ENCODE data around the gene MECP2.

MECP2 gene

GRCh38 chrX:154059231-154059630 lies 38.3 kb downstream of the MECP2 start:
- DNase-seq = no peak

- no peak for DNase-seq
Observed at GRCh38 chrX:154058214-154058997, 39.1 kb downstream of the MECP2 start.

DNA sequence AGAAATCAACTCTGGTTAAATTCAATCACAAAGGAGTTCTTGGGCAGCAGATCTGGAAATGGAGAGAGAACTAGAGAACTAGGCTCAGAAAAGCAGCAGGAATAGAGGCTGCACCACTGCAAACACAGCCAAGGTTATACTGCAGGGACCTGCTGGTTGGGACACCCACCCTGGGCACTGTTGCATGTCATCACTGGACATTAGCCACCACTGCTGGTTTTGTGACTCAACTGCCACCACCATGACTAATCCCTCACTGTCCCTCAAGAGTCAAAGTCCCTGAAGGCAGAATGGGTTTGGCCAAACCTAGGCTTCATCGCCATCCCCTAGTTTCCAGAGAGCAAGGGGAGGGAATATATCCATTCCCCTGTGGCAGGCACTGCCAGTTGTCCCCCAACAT lies 39.7 kb downstream of the MECP2 start:
- no peak for DNase-seq

GRCh38 chrX:154056770-154057241 lies 40.7 kb downstream of the MECP2 start:
- DNase-seq = no peak

GRCh38 chrX:154051201-154051810 lies 46.2 kb downstream of the MECP2 start:
- DNase-seq = peak; percentile 74

- no peak for DNase-seq
Observed at GRCh38 chrX:154050113-154050495, 47.4 kb downstream of the MECP2 start.

DNA sequence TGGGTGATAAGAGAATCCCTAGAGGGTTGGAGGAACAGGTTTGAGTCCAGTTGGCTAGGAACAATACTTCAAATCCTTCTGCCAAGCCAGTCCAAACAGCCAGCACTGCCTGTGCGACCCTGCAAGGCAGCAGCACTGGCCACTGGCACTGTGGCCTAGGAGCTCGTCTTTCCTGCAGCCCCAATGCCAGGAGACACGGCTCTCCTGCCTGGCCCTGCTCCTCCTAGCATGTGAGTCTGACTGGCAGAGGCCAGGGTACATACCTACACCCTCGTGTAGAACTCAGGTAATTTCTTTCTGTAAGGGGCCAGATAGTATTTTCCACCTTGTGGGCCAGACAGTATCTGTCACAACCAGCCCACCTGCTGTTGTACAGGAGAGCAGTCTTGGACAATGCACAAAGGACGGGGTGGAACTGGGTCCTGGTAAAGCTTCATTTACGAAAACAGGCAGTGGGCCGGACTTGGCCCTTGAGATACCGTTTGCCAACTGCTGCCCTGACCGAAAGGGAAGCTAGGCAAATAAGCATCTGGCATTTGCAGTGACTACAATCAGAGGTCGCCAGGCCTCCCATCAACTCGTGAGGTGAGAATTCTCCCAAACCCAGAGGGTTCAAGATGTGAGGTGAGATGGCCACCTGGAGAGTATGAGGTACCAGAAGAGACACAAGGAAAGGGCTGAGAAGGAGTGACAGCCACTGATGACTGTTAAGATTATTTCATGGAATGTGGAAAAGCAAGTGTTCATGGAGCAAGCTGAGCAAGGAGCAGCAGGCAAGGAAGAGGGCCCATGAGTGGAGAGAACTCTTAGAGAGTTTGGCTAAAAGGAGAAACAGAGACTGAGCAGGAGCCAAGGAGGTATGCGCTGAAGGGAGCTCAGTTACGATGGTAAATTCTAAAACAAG lies 48.1 kb downstream of the MECP2 start:
- no peak for DNase-seq

GRCh38 chrX:154048398-154048797 lies 49.1 kb downstream of the MECP2 start:
- DNase-seq = no peak

- no peak for DNase-seq
Observed at GRCh38 chrX:154046940-154047610, 50.4 kb downstream of the MECP2 start.

GRCh38 chrX:154046031-154046781 lies 51.3 kb downstream of the MECP2 start:
- no peak for DNase-seq

DNA sequence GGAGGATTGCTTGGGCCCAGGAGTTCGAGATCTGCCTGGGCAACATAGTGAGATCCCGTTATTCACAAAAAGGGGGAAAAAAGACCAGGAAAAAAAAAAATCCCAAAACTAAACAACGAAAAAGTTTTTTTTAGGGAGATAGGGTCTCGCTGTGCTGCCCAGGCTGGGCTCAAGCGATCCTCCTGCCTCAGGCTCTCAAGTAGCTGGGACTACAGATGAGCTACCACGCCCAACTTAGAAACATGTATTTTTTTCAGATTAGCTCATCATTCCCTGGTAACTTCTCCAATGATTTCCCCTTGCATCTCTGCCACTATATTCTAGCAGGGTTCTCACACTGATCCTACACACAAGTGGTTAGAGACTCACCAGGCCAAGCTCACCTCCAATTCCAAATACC lies 53.4 kb downstream of the MECP2 start:
- no peak for DNase-seq

- DNase-seq = no peak
Observed at GRCh38 chrX:154043003-154043763, 54.3 kb downstream of the MECP2 start.

DNA sequence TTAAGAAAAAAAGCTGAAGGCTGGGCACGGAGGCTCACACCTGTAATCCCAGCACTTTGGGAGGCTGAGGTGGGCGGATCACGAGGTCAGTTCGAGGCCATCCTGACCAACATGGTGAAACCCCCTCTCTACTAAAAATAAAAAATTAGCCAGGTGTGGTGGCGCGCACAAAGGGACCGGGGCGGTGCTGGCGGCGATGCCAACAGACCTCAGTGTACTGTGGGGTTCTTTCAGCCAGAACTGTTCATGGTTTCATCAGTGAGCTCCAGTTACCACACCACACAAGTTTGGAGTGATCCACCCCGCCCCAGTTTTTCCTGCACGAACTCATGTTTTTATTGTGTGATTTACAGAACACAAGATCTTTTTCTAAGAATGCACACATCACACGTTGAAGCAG lies 56.7 kb downstream of the MECP2 start:
- no peak for DNase-seq

DNA sequence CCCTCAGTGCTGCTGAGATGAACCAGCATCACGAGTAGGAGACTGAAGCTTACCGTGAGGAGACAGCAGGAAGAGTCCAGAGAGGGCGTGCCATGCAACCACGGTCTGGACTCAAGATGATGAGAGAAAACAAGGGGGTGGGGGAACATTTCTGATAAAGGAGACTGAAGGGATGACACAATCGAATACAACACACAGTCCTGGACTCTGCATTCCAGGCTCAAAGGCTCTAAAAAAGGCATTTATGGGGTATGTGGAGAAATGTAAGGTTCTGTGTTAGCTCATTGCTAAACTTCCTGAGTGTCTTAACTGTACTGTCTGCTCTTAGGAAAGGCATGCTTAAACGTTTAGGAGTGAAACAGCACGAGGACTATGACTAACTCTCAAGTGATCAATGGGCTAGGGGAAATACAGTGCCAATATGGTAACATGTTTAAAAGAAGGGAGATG lies 57.2 kb downstream of the MECP2 start:
- no peak for DNase-seq

DNA sequence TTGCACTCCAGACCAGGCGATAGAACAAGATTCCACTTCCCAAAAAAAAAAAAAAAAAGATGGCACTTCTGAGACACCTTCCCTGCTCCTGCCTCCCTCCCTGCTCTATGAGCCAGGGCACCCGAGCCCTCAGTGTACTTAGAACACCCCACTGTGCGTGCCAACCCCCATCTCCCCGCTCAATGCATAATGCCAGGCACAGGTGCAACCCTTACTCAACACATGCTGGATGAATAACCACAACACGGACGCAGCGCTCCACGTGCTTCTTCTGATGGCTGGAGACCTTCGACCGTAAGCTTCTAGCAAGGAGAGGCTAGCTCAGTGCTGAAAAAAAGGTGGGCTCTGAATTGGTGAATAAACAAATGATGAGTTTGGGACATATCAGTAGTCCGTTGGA lies 57.9 kb downstream of the MECP2 start:
- no peak for DNase-seq

DNA sequence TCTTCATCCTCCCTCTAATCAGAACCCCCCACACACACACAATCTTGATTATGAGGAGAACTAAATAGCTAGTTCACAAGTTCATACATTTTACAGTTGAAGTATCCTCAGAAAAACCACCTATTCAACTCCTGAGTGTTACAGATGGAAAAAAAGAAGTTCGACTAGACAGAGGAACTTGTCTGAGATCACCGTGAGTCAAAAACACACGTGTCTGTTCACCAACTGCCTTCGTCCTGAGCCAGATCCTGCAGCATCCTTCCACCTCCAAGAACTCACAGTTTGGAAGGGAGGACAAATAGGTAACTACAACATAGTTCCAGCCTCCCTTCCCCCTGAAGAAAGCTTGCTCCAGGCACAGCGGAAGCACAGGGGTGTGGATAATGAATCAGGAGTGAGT lies 58.9 kb downstream of the MECP2 start:
- DNase-seq = no peak

GRCh38 chrX:154037754-154038153 lies 59.8 kb downstream of the MECP2 start:
- DNase-seq = no peak

- DNase-seq = no peak
Observed at GRCh38 chrX:154036513-154036912, 61.0 kb downstream of the MECP2 start.

GRCh38 chrX:154033848-154034247 lies 63.7 kb downstream of the MECP2 start:
- no peak for DNase-seq

DNA sequence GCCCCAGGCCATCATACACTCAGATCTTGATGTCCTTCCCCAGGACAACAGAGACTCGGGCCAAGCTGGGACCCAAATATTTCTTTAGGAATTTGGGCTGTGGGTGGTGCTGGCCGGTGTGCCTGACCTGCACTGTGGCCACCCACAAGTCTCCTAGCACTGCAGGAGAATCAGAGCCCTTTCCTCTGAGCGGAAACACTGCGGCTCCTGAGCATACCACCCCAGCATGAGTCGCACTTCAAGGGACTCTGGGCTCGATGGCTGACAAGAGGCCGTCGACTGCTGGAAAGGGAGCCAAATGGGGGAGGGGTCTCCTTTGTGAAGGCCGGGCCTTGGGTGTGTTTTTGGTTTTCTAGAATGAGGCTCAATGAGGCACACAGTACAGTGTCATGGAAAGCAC lies 64.9 kb downstream of the MECP2 start:
- DNase-seq = no peak

DNA sequence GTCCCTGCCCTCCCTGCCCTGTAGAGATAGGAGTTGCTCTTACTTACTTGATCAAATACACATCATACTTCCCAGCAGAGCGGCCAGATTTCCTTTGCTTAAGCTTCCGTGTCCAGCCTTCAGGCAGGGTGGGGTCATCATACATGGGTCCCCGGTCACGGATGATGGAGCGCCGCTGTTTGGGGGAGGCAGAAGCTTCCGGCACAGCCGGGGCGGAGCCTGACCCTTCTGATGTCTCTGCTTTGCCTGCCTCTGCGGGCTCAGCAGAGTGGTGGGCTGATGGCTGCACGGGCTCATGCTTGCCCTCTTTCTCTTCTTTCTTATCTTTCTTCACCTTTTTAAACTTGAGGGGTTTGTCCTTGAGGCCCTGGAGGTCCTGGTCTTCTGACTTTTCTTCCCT lies 65.4 kb downstream of the MECP2 start:
- DNase-seq = no peak

Measured in NCI-H82 (cell line).